NCI-H2196 treated with DMSO at 0.1 percent for 48 hours (cell line): ENCODE measurements around the gene TOP2B.

Source experiments
- DNase-seq: peaks from one replicate; lab custom pipeline; 2025; ENCODE audit not compliant: unreplicated experiment; lab: John Stamatoyannopoulos, UW

The TOP2B gene, protein sequence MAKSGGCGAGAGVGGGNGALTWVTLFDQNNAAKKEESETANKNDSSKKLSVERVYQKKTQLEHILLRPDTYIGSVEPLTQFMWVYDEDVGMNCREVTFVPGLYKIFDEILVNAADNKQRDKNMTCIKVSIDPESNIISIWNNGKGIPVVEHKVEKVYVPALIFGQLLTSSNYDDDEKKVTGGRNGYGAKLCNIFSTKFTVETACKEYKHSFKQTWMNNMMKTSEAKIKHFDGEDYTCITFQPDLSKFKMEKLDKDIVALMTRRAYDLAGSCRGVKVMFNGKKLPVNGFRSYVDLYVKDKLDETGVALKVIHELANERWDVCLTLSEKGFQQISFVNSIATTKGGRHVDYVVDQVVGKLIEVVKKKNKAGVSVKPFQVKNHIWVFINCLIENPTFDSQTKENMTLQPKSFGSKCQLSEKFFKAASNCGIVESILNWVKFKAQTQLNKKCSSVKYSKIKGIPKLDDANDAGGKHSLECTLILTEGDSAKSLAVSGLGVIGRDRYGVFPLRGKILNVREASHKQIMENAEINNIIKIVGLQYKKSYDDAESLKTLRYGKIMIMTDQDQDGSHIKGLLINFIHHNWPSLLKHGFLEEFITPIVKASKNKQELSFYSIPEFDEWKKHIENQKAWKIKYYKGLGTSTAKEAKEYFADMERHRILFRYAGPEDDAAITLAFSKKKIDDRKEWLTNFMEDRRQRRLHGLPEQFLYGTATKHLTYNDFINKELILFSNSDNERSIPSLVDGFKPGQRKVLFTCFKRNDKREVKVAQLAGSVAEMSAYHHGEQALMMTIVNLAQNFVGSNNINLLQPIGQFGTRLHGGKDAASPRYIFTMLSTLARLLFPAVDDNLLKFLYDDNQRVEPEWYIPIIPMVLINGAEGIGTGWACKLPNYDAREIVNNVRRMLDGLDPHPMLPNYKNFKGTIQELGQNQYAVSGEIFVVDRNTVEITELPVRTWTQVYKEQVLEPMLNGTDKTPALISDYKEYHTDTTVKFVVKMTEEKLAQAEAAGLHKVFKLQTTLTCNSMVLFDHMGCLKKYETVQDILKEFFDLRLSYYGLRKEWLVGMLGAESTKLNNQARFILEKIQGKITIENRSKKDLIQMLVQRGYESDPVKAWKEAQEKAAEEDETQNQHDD (N-terminal part only)

GRCh38 chr3:25664812-25665314 is at the start of gene TOP2B:
TOP2B (minus strand) TSS chr3:25664907; CDS start chr3:25664297, 610 bp downstream.
- DNase-seq = peak; percentile 54

DNA sequence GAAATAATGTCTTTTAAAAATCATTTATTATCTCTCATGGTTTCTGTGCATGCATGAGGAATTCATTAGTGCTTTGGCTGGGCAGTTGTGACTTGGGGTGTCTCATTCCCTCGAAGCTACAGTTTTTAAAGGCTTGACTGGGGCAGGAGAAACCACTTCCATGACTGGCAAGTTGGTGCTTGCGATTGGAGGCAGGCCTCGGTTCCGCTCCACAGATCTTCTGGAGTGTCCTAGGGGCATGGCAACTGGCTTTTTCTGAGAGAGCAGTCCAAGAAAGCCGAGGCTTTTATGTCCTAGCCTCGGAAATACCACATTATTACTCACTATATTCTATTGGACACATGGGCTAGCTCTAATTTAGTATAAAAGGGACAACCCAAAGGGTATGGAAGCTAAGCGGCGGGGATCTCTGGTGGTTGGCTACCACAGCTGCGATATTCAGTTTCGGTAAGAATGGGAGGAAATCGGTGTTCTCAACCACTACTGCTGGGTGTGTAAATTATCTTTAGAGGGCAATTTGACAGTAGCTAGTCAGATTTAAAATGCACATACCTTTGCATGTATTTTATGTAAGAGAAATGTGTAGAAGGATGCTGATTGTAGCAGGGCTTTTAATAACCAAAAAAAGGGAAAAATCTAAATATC is 48.8 kb upstream of the TOP2B start:
- no peak for DNase-seq

- no peak for DNase-seq
Observed at GRCh38 chr3:25711090-25711489, 46.4 kb upstream of the TOP2B start.

GRCh38 chr3:25708036-25708435 is 43.3 kb upstream of the TOP2B start:
- DNase-seq = no peak

GRCh38 chr3:25707268-25707926 is 42.7 kb upstream of the TOP2B start:
- no peak for DNase-seq

- no peak for DNase-seq
Observed at GRCh38 chr3:25706213-25706612, 41.5 kb upstream of the TOP2B start.

DNA sequence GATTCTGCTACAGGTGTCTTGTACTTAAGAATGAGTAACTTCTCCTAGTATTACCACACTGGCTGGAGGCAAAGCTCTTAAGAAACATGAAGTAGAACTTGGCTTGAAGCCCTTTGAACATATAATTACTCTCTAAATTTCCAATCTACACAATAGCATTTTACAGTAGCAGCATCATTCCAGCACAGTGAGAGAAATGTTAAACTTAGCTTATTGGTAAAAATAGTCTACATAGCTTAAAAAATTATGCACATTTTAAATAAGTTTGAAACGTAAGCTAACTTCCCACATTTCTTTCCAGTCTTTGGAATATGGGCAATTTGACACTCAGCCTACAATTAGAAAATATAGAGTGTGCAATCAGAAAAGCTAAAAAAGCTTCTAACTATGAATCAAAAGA is 32.8 kb upstream of the TOP2B start:
- no peak for DNase-seq

DNA sequence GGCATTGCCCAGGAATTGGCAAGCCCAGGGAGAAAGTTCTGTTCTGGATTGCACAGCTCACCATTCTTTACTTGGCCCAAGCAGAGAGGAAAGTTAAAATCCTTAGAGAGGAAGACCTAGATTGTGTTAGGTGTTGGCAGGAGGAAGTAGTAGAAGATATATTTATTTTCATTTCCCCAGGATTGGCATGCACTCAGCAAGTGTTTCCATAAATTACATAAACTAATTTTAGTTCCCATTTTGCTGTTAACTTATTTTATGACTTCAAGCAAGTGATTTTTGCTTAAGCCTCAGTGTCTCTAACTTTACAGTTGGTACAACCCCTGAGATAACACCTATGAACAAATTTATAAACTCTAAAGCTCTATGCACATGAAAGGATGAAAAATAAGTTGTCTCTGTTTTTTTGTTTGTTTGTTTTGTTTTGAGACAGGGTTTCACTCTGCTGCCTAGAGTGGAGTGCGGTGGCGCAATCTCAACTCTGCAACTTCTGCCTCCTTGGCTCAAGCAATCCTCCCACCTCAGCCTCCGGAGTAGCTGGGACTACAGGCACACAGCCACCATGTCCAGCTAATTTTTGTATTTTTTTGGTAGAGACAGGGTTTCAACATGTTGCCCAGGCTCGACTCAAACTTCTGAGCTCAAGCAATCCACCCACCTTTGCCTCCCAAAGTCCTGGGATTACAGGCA is 31.2 kb upstream of the TOP2B start:
- DNase-seq = no peak

- DNase-seq = no peak
Observed at GRCh38 chr3:25693238-25693637, 28.5 kb upstream of the TOP2B start.

DNA sequence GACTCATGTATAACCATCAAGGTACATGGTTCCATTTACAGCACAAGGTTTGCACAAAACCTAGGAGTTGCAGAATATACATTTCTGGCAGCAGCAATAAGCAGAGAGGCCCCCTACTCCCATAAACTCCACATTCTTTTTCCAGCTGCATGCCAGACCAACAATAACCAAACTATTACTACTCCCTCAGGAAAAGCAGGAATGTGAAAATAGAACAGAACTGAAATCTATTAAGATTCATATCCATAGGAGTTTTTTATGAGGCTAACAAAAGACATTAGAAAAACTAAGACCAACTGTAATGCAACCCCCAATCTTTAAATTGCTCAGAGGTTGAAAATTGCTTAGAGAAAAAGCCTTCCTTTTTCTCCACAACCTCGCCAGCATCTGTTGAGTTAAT is 27.6 kb upstream of the TOP2B start:
- no peak for DNase-seq

DNA sequence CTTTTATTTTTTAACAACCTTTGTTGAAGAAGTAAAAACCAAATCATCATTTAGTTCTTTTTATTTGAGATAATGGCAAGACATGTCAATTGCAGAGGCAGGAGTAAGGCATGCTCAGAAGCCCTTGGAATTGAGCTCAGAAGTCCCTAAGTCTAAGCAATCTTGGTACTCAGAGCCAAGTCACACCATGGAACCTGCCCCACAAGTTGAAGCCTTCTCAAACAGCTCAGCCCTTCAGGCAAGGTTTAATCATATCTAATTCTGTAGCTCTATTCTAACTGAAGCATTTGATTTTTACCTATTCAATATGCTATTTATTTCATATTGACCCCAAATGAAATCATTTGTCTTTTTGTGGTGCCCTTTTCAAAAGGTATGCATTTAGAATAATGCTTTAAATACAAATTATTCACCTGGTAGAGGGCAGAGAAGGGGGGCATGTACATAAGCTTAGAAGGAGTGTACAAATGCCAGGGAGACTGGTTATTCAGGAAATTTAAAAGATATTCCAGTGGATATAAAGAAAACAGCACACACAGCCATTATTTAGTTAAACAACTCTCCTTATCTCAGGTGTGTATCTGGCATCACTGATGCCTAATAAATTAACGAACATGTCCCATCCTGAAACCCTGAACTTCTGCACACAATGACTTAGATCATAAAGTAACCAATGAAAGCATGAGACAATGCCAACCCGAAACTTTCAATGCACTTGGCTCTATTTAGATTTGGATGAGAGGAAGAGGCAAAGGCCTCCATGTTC is 26.2 kb upstream of the TOP2B start:
- DNase-seq = no peak

DNA sequence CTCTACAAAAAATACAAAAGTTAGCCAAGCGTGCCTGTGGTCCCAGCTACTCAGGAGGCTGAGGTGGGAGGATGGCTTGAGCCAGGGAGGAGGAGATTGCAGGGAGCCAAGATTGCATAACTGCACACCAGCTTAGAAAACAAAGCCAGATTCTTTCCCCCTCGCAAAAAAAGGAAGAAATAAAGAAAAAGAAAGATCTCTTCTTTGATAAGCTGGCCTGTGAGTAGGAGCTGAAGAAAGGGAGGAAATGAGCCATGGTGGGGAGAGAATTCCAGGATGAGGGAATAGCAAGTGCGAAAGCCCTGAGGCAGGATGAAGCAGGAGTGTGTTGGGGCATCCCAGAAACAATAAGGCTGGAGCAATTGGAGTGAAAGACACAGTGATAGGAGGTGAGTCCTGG is 24.5 kb upstream of the TOP2B start:
- DNase-seq = no peak

- no peak for DNase-seq
Observed at GRCh38 chr3:25687742-25688141, 23.0 kb upstream of the TOP2B start.

- no peak for DNase-seq
Observed at GRCh38 chr3:25686766-25687165, 22.1 kb upstream of the TOP2B start.

DNA sequence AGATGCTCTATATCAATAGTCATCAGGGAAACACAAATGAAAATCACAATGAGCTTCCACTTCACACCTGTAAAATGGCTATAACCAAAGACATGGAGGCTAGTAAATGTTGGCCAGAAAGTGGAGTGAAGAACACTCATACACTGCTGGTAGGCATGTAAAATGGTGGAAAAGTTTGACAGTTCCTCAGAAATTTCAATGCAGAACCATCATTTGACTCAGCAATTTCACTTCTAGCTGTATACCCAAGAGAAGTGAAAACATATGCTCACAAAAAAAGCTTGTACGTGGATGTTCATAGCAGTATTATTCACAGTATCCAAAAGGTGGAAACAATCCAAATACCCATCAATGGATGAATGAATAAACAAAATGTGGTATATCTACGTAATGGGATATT is 19.2 kb upstream of the TOP2B start:
- DNase-seq = no peak

- no peak for DNase-seq
Observed at GRCh38 chr3:25683410-25683809, 18.7 kb upstream of the TOP2B start.

- DNase-seq = no peak
Observed at GRCh38 chr3:25679642-25680302, 15.1 kb upstream of the TOP2B start.

DNA sequence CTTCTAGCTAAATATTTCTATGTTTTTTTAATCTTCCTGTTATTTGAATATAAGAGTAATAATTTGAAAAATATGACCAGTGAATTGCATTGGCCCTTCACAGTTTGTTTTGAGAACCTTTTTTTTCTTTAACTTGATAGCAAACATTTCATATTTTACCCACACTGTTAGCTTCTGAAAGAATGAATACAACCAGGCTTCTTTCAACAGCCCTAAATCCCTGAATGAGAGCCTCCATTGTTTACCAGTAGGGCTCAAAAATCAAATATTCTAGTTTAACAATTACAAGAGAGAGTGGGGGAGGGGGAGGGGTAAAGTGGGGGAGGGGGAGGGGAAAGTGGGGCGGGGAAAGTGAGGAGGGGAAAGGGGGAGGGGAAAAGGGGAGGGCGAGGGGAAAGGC is 14.5 kb upstream of the TOP2B start:
- DNase-seq = no peak

GRCh38 chr3:25678581-25678980 is 13.9 kb upstream of the TOP2B start:
- DNase-seq = no peak
